ENCODE data around the gene COPRS. TPM values are rescaled to one million over a fixed set of nuclear protein-coding genes. Genes with fewer than 3 reads are reported as not detected.

Gene COPRS
- total RNA-seq, 1 donor from 2014 or later = 27.0 TPM

DNA sequence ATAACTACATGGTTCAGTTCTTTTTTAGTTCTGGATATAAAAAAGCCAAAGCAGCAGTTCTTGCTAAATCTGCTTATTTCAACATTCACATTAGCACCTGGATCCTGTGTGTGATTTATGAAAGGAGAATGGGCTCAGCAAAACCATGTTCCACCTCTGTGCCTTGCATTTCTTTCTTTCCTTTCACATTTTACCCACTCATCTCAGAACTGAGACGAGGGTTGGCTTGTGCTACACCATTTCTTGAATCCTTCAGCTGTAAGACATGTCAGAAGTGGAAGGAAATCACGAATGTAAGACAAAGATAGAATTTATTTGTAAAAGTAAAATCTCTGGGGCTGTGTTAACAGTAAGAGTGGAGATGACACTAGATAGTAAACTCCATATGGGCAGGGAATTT is 43.6 kb upstream of the COPRS start:
- Mint-ChIP-seq H3K36me3 (ENCODE audit: low read depth) (peaks cover 17% of the 10 kb centered on the region), H3K27ac (no peak overlapping the region), H3K9me3 (no peaks in the 10 kb centered on the region), H3K4me1 (peaks cover 10% of the 10 kb centered on the region), H3K27me3 (no peaks in the 10 kb centered on the region), H3K4me3 (no peak overlapping the region)
- ChIA-PET CTCF (interaction anchor here (2.1 kb wide), 1 partner anchor 60 kb away, joined by 7 read pairs; no protein-coding TSS in a partner anchor), POLR2A (interaction anchor here (1.1 to 2.5 kb wide), 3 partner anchors 9 to 33 kb away, joined by 3 to 27 read pairs (median 3); no protein-coding TSS in a partner anchor)
- TF ChIP-seq, protein P1, sequence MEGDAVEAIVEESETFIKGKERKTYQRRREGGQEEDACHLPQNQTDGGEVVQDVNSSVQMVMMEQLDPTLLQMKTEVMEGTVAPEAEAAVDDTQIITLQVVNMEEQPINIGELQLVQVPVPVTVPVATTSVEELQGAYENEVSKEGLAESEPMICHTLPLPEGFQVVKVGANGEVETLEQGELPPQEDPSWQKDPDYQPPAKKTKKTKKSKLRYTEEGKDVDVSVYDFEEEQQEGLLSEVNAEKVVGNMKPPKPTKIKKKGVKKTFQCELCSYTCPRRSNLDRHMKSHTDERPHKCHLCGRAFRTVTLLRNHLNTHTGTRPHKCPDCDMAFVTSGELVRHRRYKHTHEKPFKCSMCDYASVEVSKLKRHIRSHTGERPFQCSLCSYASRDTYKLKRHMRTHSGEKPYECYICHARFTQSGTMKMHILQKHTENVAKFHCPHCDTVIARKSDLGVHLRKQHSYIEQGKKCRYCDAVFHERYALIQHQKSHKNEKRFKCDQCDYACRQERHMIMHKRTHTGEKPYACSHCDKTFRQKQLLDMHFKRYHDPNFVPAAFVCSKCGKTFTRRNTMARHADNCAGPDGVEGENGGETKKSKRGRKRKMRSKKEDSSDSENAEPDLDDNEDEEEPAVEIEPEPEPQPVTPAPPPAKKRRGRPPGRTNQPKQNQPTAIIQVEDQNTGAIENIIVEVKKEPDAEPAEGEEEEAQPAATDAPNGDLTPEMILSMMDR (IDR thresholded peaks at IDR 0.05) = no peak
- ATAC-seq (ENCODE audit: low read depth) (no peak), DNase-seq (no peak)
- intact Hi-C loops (cut with micrococcal nuclease) = loop anchor here (5.0 kb wide), 2 partner anchors 365 to 410 kb away; no protein-coding TSS in a partner anchor

DNA sequence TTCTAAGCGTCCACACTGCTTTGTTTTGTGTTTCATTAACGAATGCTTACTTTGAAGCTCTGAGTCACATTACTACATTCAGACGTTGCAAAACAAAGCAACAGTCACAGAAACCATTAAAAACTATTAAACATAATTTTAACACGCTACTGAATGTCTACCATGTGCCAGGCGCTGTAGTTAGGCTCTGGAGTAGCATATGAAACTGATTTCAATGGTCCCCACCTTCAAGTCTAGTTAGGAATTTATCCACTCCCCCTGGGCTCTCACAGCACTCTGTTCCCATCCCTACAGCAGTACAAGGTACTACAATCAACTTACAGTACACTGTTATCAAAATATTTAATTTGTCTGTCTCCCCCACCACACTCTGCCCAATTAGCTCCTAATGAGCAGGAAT is 41.8 kb upstream of the COPRS start:
- POLR2A ChIA-PET = interaction anchor here (0.5 to 2.5 kb wide), 14 partner anchors 11 to 918 kb away, joined by 3 to 56 read pairs (median 4); partner anchors contain the start of genes EVI2A and SUZ12
- DNase-seq (no peak), ATAC-seq (ENCODE audit: low read depth) (no peak)
- H3K4me3 Mint-ChIP-seq = no peak overlapping the region
- intact Hi-C loops (cut with micrococcal nuclease) = loop anchor here (1.0 to 5.0 kb wide), 7 partner anchors 12 to 464 kb away; partner anchors contain the start of genes COPRS and SUZ12
- H3K36me3 Mint-ChIP-seq (ENCODE audit: low read depth) = peaks cover 31% of the 10 kb centered on the region
- no peak overlapping the region for H3K27ac Mint-ChIP-seq
- CTCF ChIA-PET = interaction anchor here (0.7 to 2.1 kb wide), 9 partner anchors 11 to 373 kb away, joined by 3 to 15 read pairs (median 3); partner anchors contain the start of gene LRRC37B
- TF ChIP-seq, protein P1 (IDR thresholded peaks at IDR 0.05) = no peak
- H3K4me1 Mint-ChIP-seq = peaks cover 11% of the 10 kb centered on the region
- H3K27me3 Mint-ChIP-seq = no peaks in the 10 kb centered on the region
- no peaks in the 10 kb centered on the region for H3K9me3 Mint-ChIP-seq

- CTCF ChIA-PET = no interaction called here
Measured at GRCh38 chr17:31888124-31888523, 29.1 kb upstream of the COPRS start.

DNA sequence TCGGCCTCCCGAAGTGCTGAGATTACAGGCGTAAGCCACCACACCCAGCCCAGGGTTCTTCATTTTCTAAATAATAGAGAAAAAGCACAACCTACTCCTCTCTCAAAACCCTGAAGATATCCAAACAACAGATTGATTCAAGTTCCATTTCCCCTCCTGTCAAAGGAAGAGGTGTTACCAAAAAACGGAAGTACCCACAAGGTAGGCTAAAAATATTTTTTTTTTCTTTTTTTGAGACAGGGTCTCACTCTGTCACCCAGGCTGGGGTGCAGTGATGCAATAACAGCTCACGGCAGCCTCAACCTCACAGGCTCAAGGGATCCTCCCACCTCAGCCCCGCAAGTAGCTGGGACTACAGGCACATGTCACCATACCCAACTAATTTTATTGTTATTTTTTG is 23.5 kb upstream of the COPRS start:
- CTCF ChIA-PET = interaction anchor here (1.3 kb wide), 1 partner anchor 19 kb away, joined by 4 read pairs; the partner anchor contains the start of gene UTP6

More at GRCh38 chr17:31888124-31888523, 29.1 kb upstream of the COPRS start:
- Mint-ChIP-seq H3K4me3 (peak overlapping the region; percentile 75), H3K27ac (peak overlapping the region; percentile 99), H3K4me1 (peaks cover 54% of the 10 kb centered on the region), H3K36me3 (ENCODE audit: low read depth) (peaks cover 71% of the 10 kb centered on the region), H3K9me3 (no peaks in the 10 kb centered on the region), H3K27me3 (no peaks in the 10 kb centered on the region)
- no peak for DNase-seq
- intact Hi-C loops (cut with micrococcal nuclease) = no loop called here
- TF ChIP-seq, protein P1 (IDR thresholded peaks at IDR 0.05) = no peak
- ATAC-seq (ENCODE audit: low read depth) = peak; percentile 26
- POLR2A ChIA-PET = interaction anchor here (0.7 to 2.4 kb wide), 2 partner anchors 8 to 13 kb away, joined by 3 to 22 read pairs; partner anchors contain the start of gene UTP6

GRCh38 chr17:31880311-31880710 is 21.3 kb upstream of the COPRS start:
- no peak for DNase-seq
- ChIA-PET POLR2A (interaction anchor here (0.7 to 4.4 kb wide), 5 partner anchors 8 to 1043 kb away, joined by 3 to 27 read pairs (median 4); partner anchors contain the start of gene UTP6), CTCF (no interaction called here)
- no peak for ATAC-seq (ENCODE audit: low read depth)
- peak overlapping the region; percentile 36 for H3K27ac Mint-ChIP-seq
- peaks cover 32% of the 10 kb centered on the region for H3K4me1 Mint-ChIP-seq
- no peaks in the 10 kb centered on the region for H3K9me3 Mint-ChIP-seq
- H3K4me3 Mint-ChIP-seq = no peak overlapping the region
- TF ChIP-seq, protein P1 (IDR thresholded peaks at IDR 0.05) = no peak
- peaks cover 75% of the 10 kb centered on the region for H3K36me3 Mint-ChIP-seq (ENCODE audit: low read depth)
- intact Hi-C loops (cut with micrococcal nuclease) = no loop called here
- no peaks in the 10 kb centered on the region for H3K27me3 Mint-ChIP-seq

More for the DNA sequence above, 23.5 kb upstream of the COPRS start:
- ATAC-seq (ENCODE audit: low read depth) (peak; percentile 74), DNase-seq (no peak)
- POLR2A ChIA-PET = interaction anchor here (0.7 to 4.4 kb wide), 2 partner anchors 19 to 333 kb away, joined by 3 to 27 read pairs; partner anchors contain the start of gene UTP6
- intact Hi-C loops (cut with micrococcal nuclease) = loop anchor here (2.0 kb wide), 1 partner anchor 18 kb away; the partner anchor contains the start of gene UTP6
- peaks cover 34% of the 10 kb centered on the region for H3K4me1 Mint-ChIP-seq
- H3K36me3 Mint-ChIP-seq (ENCODE audit: low read depth) = peaks cover 75% of the 10 kb centered on the region
- peak overlapping the region; percentile 66 for H3K4me3 Mint-ChIP-seq
- no peaks in the 10 kb centered on the region for H3K9me3 Mint-ChIP-seq
- peak overlapping the region; percentile 88 for H3K27ac Mint-ChIP-seq
- TF ChIP-seq, protein P1 (IDR thresholded peaks at IDR 0.05) = no peak
- no peaks in the 10 kb centered on the region for H3K27me3 Mint-ChIP-seq

Measured in activated B cell treated with CpG ODN at 0.5 μM for 24 hours (primary cell).